AG09309 (cell line): ENCODE measurements around the gene MSH3.
A peak's percentile ranks its signal among the peaks of the same experiment; 100 is the strongest.

ENCODE experiments used
- DNase-seq: peaks from one replicate; pipeline ENCODE4 v3.0.0-alpha.2; 2010; ENCODE audit warnings: low read depth
- H3K4me3 ChIP-seq: 2 replicates; pipeline ENCODE4 v1.5.1; 2011; ENCODE audit warnings: mild to moderate bottlenecking, low read depth, low read length, moderate library complexity; ENCODE audit not compliant: control insufficient read depth
- CTCF ChIP-seq: IDR thresholded peaks from 2 replicates; pipeline ENCODE4 v1.5.1; 2011; ENCODE audit warnings: mild to moderate bottlenecking, low read depth, low read length, inconsistent platforms; ENCODE audit not compliant: insufficient read depth, control insufficient read depth; ENCODE audit errors: missing control alignments

Gene MSH3

GRCh38 chr5:80865551-80865950, 211.1 kb downstream of the MSH3 start:
- H3K4me3 ChIP-seq: no peak overlapping the region
- TF ChIP-seq CTCF: no peak
- peak; percentile 20 for DNase-seq

GRCh38 chr5:80866371-80866770, 211.9 kb downstream of the MSH3 start:
- DNase-seq: no peak
- no peak overlapping the region for H3K4me3 ChIP-seq
- no peak for TF ChIP-seq CTCF

GRCh38 chr5:80867233-80867632, 212.8 kb downstream of the MSH3 start:
- H3K4me3 ChIP-seq: no peak overlapping the region
- no peak for TF ChIP-seq CTCF
- no peak for DNase-seq

- no peak for TF ChIP-seq CTCF
- H3K4me3 ChIP-seq: no peak overlapping the region
- no peak for DNase-seq
These were observed 216.0 kb downstream of the MSH3 start for GRCh38 chr5:80870442-80870841.

GRCh38 chr5:80871541-80871961, 217.1 kb downstream of the MSH3 start:
- no peak for TF ChIP-seq CTCF
- DNase-seq: no peak
- H3K4me3 ChIP-seq: no peak overlapping the region

- TF ChIP-seq CTCF: no peak
- H3K4me3 ChIP-seq: no peak overlapping the region
- no peak for DNase-seq
These were observed 219.7 kb downstream of the MSH3 start for GRCh38 chr5:80874162-80874561.

GRCh38 chr5:80877592-80877991, 223.1 kb downstream of the MSH3 start:
- TF ChIP-seq CTCF: no peak
- H3K4me3 ChIP-seq: no peak overlapping the region
- DNase-seq: no peak
